Heart left ventricle (tissue), 16 donors: ENCODE results near the gene HMGXB4. TPM values are rescaled to one million over a fixed set of nuclear protein-coding genes. Genes with fewer than 3 reads are reported as not detected.

ENCODE experiments used
- ATAC-seq, 4 donors: fragments of 200-7000 bp; cut with Tn5 transposase; one replicate each; pipeline ENCODE4 v1.9.1; 2020 to 2022; ENCODE audit warnings: moderate library complexity in 4 of 4, mild to moderate bottlenecking in 3 of 4, moderate number of reproducible peaks in 1 of 4
- DNase-seq, 5 donors: peaks; one replicate each; pipeline ENCODE4 v3.0.0-alpha.2; 2020
- H3K27ac ChIP-seq, 12 donors: fragments of 200-600 bp; sonication (generic) in 4 of 12; one replicate each; pipeline versions ENCODE4 v1.5.0 to v1.8.0; 2016 to 2022; ENCODE audit warnings: mild to moderate bottlenecking in 2 of 12
- H3K27me3 ChIP-seq, 9 donors: fragments of 200-600 bp; sonication (generic) in 2 of 9; one replicate each; pipeline versions ENCODE4 v1.5.1 to v1.8.0; 2016 to 2022; ENCODE audit warnings: mild to moderate bottlenecking in 3 of 9
- H3K36me3 ChIP-seq, 9 donors: fragments of 200-600 bp; sonication (generic) in 2 of 9; one replicate each; pipeline versions ENCODE4 v1.5.0 to v1.8.0; 2018 to 2022; ENCODE audit warnings: mild to moderate bottlenecking in 2 of 9
- H3K4me1 ChIP-seq, 12 donors: fragments of 200-600 bp; sonication (generic) in 4 of 12; one replicate each; pipeline versions ENCODE4 v1.5.0 to v1.8.0; 2016 to 2022; ENCODE audit warnings: mild to moderate bottlenecking in 3 of 12
- H3K4me3 ChIP-seq, 12 donors: fragments of 200-600 bp; sonication (generic) in 4 of 12; one replicate each; pipeline versions ENCODE4 v1.5.0 to v1.8.0; 2017 to 2022; ENCODE audit warnings: mild to moderate bottlenecking in 9 of 12, moderate library complexity in 4 of 12
- H3K9me3 ChIP-seq, 12 donors: fragments of 200-600 bp; sonication (generic) in 4 of 12; one replicate each; pipeline versions ENCODE4 v1.5.0 to v1.8.0; 2016 to 2022; ENCODE audit warnings: mild to moderate bottlenecking in 1 of 12
- CTCF ChIP-seq, 12 donors: fragments of 200-600 bp; sonication (generic) in 4 of 12; IDR thresholded peaks; one replicate each; pipeline versions ENCODE4 v1.5.0 to v1.8.0; 2018 to 2022; ENCODE audit warnings: antibody characterized with exemption in 12 of 12, mild to moderate bottlenecking in 5 of 12
- POLR2A ChIP-seq, 2 donors: fragments of 450-650 bp; IDR thresholded peaks; one replicate each; pipeline ENCODE4 v1.6.1; 2017; ENCODE audit warnings: antibody characterized with exemption in 2 of 2, mild to moderate bottlenecking in 2 of 2, moderate library complexity in 2 of 2
- WGBS, 4 donors: extraction: QIAGEN DNeasy Blood & Tissue Kit in 2 of 4; methylation state at CpG; one replicate each; pipeline versions ENCODE4 v1.1.5 to v1.1.7; 2013 to 2018; 5-methylcytosine and 5-hydroxymethylcytosine counted together
- intact Hi-C, 10 donors: fragments of 100-400 bp; cut with DNase I; formaldehyde crosslinking; loops; one replicate each; pipeline versions ENCODE4 v1.11.1 to v1.14.2; 2022
- polyA plus RNA-seq, 2 donors: library from polyadenylated mRNA; stranded (reverse); fragments of 200-250 nt; gene quantifications; one replicate each; pipeline ENCODE4 v1.2.3, GENCODE V29; 2013
- total RNA-seq, 9 donors: library from RNA; depleted of rRNA in 2 of 9; stranded (reverse); fragments of >200 nt in 2 of 9; fragmentation: NEBNext Ultra II Directional in 3 of 9; extraction: Animal tissue kit (Norgen Biotek cat#: 25700) in 3 of 9; gene quantifications; one replicate each; pipeline versions ENCODE4 v1.1.0 to v1.2.4, GENCODE V29; 2016 to 2023
- donor health status: ischemic (EF 13 %, LVEDD 7.1; RV severe dilation, severe dysfunction).
- donor health status: healthy with polysubstance abuse.
- donor health status: DM: no; HTN: yes; CAD: no.
- donor health status: DM: no; HTN: no; CAD: no.
- donor health status: ischemic (EF 25% LVEDD 6.9; RV normal size, moderate dysfunction).
- donor health status: ischemic (EF 25% LVEDD 5.7; RV mildly dilated, moderate dysfunction).
- donor health status: healthy.
- donor health status: DM: yes; HTN: yes; CAD: no.
- donor health status: ischemic (EF 35%, LVEDD 5.7; RV mildly dilated, moderate dysfunction).
- donor health status: nonischemic (EF 11% LVEDD 7.7; RV severe dilation, severe dysfunction).
- donor health status: DM: yes; HTN: yes; CAD: no.
- donor health status: PGD.
- donor health status: ischemic (EF 29% LVEDD 5.4; RV normal size, mild dysfunction).
- donor health status: nonischemic (EF 23%, LVEDD 6.1; RV moderate dilation, normal function).

HMGXB4 gene
- total and polyA plus RNA-seq, 11 donors = 5.6 to 14.2 (median 8.0) TPM

- Histone ChIP-seq H3K4me1 (no peaks in the 10 kb centered on the region), H3K36me3 (peaks cover 0 to 66% (median 43%) of the 10 kb centered on the region in 9 donors), H3K27me3 (no peaks in the 10 kb centered on the region), H3K4me3 (no peak overlapping the region), H3K9me3 (no peaks in the 10 kb centered on the region), H3K27ac (no peak overlapping the region)
- ATAC-seq (no peak), DNase-seq (no peak)
- intact Hi-C loops = no loop called here
- 78 to 88% (median 84%) methylated on average over 4 of the region's 4 CpGs for WGBS, 4 donors
- no peak for TF ChIP-seq POLR2A (IDR thresholded peaks at IDR 0.05)
- no peak for TF ChIP-seq CTCF (IDR thresholded peaks at IDR 0.05)
Observed at GRCh38 chr22:35276019-35276418, 18.7 kb downstream of the HMGXB4 start.

GRCh38 chr22:35288116-35288515 lies 30.8 kb downstream of the HMGXB4 start:
- 85 to 98% (median 92%) methylated on average over 1 of the region's 1 CpG for WGBS, 4 donors
- no peak for TF ChIP-seq CTCF (IDR thresholded peaks at IDR 0.05)
- TF ChIP-seq POLR2A (IDR thresholded peaks at IDR 0.05) = no peak
- DNase-seq (no peak), ATAC-seq (no peak)
- no peaks in the 10 kb centered on the region for H3K4me1 ChIP-seq
- no peaks in the 10 kb centered on the region for H3K9me3 ChIP-seq
- H3K4me3 ChIP-seq = no peak overlapping the region
- intact Hi-C loops = no loop called here
- H3K27ac ChIP-seq = no peak overlapping the region
- H3K36me3 ChIP-seq = peaks cover 0 to 100% (median 97%) of the 10 kb centered on the region in 9 donors
- H3K27me3 ChIP-seq = no peaks in the 10 kb centered on the region

GRCh38 chr22:35292786-35293185 lies 35.5 kb downstream of the HMGXB4 start:
- H3K4me3 ChIP-seq = no peak overlapping the region
- DNase-seq (no peak), ATAC-seq (no peak)
- H3K4me1 ChIP-seq = no peaks in the 10 kb centered on the region
- TF ChIP-seq POLR2A (IDR thresholded peaks at IDR 0.05) (no peak), CTCF (IDR thresholded peaks at IDR 0.05) (no peak)
- H3K36me3 ChIP-seq = peaks cover 0 to 90% (median 75%) of the 10 kb centered on the region in 9 donors
- intact Hi-C loops = no loop called here
- H3K27me3 ChIP-seq = no peaks in the 10 kb centered on the region
- 89 to 97% (median 95%) methylated on average over 3 of the region's 3 CpGs for WGBS, 4 donors
- H3K27ac ChIP-seq = peak overlapping the region in 1 of 12 donors; percentile 18
- no peaks in the 10 kb centered on the region for H3K9me3 ChIP-seq

GRCh38 chr22:35296051-35296450 lies 38.8 kb downstream of the HMGXB4 start:
- TF ChIP-seq POLR2A (IDR thresholded peaks at IDR 0.05) (no peak), CTCF (IDR thresholded peaks at IDR 0.05) (no peak)
- Histone ChIP-seq H3K4me1 (peaks cover 0 to 17% (median 13%) of the 10 kb centered on the region in 12 donors), H3K9me3 (no peaks in the 10 kb centered on the region), H3K27me3 (no peaks in the 10 kb centered on the region), H3K4me3 (no peak overlapping the region), H3K36me3 (peaks cover 0 to 57% (median 42%) of the 10 kb centered on the region in 9 donors), H3K27ac (no peak overlapping the region)
- ATAC-seq (no peak), DNase-seq (no peak)
- intact Hi-C loops = loop anchor here in 1 of 10 donors (5.0 kb wide), 1 partner anchor 39 kb away; the partner anchor contains the start of gene HMGXB4
